Stromal cell of bone marrow (primary cell): ENCODE results near the gene ADAMTSL1.

ENCODE experiments used
- DNase-seq: peaks from one replicate; pipeline ENCODE4 v3.0.0-alpha.2; 2012; ENCODE audit warnings: low read depth

The ADAMTSL1 gene

DNA sequence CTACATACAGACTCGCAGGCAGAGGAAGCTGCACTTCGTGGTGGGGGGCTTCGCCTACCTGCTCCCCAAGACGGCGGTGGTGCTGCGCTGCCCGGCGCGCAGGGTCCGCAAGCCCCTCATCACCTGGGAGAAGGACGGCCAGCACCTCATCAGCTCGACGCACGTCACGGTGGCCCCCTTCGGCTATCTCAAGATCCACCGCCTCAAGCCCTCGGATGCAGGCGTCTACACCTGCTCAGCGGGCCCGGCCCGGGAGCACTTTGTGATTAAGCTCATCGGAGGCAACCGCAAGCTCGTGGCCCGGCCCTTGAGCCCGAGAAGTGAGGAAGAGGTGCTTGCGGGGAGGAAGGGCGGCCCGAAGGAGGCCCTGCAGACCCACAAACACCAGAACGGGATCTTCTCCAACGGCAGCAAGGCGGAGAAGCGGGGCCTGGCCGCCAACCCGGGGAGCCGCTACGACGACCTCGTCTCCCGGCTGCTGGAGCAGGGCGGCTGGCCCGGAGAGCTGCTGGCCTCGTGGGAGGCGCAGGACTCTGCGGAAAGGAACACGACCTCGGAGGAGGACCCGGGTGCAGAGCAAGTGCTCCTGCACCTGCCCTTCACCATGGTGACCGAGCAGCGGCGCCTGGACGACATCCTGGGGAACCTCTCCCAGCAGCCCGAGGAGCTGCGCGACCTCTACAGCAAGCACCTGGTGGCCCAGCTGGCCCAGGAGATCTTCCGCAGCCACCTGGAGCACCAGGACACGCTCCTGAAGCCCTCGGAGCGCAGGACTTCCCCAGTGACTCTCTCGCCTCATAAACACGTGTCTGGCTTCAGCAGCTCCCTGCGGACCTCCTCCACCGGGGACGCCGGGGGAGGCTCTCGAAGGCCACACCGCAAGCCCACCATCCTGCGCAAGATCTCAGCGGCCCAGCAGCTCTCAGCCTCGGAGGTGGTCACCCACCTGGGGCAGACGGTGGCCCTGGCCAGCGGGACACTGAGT lies 303.2 kb downstream of the ADAMTSL1 start:
- no peak for DNase-seq

DNA sequence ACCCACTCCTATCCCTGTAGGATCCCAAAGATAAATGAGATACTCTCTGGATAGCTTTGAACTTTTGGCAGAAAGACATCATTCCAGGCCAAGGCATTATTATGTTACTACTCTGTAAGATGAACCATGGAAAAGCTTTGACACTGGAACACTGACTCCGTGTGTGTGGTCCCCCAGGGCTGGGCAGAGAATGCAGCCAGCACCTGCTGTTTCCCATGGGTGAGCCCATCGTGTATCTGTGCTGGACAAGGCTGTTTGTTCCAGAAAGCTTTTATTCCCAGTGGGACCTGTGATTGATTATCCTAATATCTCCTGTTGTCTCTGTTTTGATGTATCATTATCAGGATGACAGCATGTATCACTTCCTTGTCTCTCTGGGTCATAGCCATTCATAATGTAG lies 304.2 kb downstream of the ADAMTSL1 start:
- no peak for DNase-seq

- no peak for DNase-seq
These were observed 304.9 kb downstream of the ADAMTSL1 start for GRCh38 chr9:18778846-18779245.

- no peak for DNase-seq
These were observed 310.0 kb downstream of the ADAMTSL1 start for GRCh38 chr9:18783909-18784308.

DNA sequence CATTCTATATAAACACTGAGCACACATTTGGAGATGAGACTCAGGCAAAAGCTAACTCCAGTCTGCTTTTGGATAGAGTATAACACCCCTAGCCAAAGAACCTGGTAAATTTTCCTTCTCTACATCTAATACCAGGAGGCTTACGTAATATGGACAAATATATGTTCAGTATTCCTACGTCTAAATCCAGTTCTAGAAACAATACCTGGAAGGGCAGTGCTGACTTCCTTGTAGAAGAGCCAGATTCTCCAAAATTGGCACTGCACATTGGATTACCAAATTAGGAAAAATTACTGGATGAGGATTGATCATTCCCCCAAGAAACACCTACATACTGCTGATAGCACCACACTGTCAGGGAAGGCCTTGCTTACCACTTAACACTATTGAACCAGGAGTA lies 311.7 kb downstream of the ADAMTSL1 start:
- no peak for DNase-seq

- DNase-seq, result no peak
These were observed 312.2 kb downstream of the ADAMTSL1 start for GRCh38 chr9:18786196-18786595.

- peak; percentile 78 for DNase-seq
These were observed 313.1 kb downstream of the ADAMTSL1 start for GRCh38 chr9:18786911-18787650.

DNA sequence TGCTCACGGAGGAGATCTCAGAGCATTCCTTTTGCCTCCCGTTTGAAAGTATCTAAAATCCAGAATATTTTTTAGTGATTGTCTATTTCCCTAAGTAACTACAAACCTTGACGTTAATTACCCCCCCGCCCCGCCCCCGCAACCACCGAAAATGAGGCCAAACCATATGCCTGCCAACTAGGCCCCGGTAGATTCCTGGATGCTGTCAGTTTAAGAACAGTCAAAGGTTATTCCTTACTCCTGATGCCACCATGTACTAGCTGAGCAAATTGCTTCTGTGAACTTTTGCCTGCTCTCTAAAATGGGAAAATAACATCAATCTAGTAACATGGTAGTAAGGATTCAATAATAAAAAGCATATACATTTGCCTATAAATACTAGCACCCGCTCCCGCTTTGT lies 314.3 kb downstream of the ADAMTSL1 start:
- DNase-seq, result no peak

DNA sequence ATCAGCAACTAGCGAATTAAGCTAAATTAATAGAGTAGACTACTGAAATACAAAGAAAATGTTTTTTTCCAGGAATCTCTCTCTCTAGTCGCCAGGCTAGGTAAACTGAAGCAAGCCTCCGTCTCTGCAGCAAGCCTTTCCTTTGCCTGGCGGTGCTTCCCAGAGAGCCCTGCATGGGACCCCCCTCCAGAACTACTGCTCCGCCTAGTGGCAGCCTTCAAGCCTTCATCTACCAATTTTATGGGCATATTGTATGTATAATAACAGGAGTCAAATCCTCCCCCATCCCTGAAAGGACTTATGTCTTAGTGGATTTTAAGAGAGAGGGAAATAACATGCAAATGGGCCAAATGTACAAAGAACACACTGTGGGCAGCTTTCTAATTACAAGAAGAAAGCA lies 317.1 kb downstream of the ADAMTSL1 start:
- DNase-seq, result no peak

DNA sequence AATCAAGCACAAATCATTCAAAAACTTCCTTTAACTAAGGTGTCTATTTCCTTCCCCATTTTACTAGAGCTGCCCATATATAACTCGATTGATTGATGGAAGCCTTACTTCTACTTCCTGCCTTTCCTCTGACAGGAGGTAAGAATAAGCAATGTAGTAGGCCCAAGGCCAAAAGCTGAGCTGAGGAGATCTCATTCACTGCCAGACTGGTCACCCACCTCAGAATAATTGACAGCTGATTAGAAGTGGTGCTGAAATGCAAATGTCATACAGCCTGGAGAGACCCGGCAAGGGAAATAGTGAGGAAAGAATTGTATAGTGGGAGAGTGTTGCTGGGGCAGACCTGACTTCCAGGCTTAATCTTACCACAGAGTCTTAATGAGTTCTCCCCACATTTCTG lies 319.2 kb downstream of the ADAMTSL1 start:
- no peak for DNase-seq

DNA sequence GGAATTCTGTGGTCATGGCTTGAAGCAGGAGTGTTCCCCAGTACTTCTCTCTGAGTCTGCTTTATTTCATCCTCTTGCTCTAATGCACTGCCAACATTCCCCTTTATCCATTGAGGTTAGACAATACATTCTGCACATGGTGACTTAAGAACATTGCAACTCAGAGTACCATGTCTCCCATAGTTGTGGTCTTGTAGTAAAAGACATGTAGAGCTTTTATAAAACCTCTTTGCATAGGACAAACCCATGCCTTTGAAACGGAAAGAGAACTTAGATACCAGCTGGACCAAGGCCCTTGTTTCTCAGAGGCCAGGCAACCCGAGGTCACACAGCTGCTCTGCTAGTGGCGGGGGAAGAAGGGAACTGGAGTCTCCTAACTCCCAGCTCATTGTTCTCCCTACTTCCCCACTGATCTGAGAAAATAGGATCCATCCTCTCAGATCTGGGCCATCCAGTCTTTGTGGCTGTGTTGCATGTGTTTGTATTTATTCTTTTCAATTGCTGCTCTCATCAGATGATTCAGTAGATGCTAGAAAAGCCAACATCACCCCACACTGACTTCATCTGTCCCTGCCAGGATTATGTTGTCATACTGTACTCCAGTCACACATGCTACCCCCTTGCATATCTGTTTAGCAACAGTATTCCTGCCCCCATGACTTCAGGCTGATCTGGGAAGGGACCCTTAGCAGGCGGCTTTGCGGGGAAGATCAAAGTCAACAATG lies 322.2 kb downstream of the ADAMTSL1 start:
- no peak for DNase-seq

- no peak for DNase-seq
These were observed 322.8 kb downstream of the ADAMTSL1 start for GRCh38 chr9:18796696-18797270.

DNA sequence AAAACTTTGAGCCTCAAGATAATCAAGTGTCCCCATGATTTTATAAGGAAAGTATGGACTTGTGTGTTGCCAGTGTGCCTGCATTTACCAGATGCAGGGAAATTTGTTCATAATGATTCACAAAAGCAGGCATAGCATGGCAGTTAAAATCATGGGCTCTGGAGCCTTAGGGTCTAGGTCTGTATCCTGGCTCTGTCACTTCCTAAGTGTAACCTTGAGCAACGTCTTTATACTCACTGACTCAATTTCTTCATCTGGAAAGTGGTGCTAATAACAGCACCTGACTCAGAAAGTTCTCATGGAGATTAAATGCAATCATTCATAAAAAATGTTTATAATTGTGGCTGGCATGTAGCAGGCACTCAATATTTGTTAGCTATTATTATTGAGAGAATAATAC lies 324.2 kb downstream of the ADAMTSL1 start:
- no peak for DNase-seq

GRCh38 chr9:18798508-18799290 lies 324.7 kb downstream of the ADAMTSL1 start:
- DNase-seq, result no peak

GRCh38 chr9:18799428-18799827 lies 325.5 kb downstream of the ADAMTSL1 start:
- DNase-seq, result no peak

DNA sequence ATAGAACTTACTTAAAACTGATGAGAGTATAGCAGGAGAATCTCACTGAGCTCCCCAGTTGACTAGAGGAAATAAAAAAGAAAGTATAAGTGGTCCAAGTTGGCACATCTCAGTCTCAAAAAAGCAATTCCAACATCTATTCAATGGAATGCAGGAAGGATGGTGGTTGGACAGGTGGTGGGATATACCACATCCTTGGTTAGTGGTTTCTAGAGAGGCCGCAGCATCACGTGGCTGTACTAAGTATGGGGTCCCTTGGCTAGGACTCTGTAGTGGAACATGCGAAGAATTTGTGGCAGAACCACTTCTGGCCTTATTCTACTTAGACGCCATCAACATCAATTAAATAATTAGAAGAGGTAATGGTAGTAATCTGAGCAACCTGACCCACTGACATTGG lies 326.6 kb downstream of the ADAMTSL1 start:
- no peak for DNase-seq

GRCh38 chr9:18805386-18805785 lies 331.4 kb downstream of the ADAMTSL1 start:
- no peak for DNase-seq

GRCh38 chr9:18806232-18807080 lies 332.5 kb downstream of the ADAMTSL1 start:
- DNase-seq, result no peak

GRCh38 chr9:18810581-18810980 lies 336.6 kb downstream of the ADAMTSL1 start:
- DNase-seq, result no peak

- DNase-seq, result no peak
These were observed 337.2 kb downstream of the ADAMTSL1 start for GRCh38 chr9:18811171-18811570.
